ENCODE data around the gene CACUL1. TPM values are rescaled to one million over a fixed set of nuclear protein-coding genes. Genes with fewer than 3 reads are reported as not detected.

CACUL1 gene
- total and polyA plus RNA-seq, 4 donors, result 5.3 to 48.7 (median 23.9) TPM

DNA sequence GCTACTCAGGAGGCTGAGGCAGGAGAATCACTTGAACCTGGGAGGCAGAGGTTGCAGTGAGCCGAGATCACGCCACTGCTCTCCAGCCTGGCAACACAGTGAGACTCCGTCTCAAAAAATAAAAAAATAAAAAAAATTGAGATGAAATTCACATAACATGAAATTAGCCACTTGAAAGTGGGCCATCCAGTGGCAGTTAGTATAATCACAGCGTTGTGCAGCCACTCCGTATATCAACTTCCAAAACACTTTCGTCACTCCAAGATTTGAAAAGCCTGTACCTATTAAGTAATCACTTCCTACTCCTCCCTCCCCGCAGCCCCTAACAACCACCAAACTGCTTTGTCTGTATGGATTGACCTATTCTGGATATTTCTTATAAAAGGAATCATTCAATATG, 20.7 kb upstream of the CACUL1 start:
- WGBS, 2 donors, result 77 to 79% methylated on average over 7 of the region's 7 CpGs
- Histone ChIP-seq H3K36me3 (ENCODE audit: control insufficient read depth in 1 of 2, insufficient read depth in 2 of 2, low read length in 1 of 2) (no peaks in the 10 kb centered on the region), H3K4me3 (ENCODE audit: low read length in 2 of 2) (no peak overlapping the region), H3K27ac (ENCODE audit: low read depth in 1 of 2, low read length in 2 of 2) (no peak overlapping the region), H3K9me3 (ENCODE audit: control insufficient read depth, low read length) (peaks cover 2% of the 10 kb centered on the region), H3K4me1 (ENCODE audit: control insufficient read depth in 1 of 2, insufficient read depth in 2 of 2, low read length in 2 of 2) (no peaks in the 10 kb centered on the region), H3K27me3 (ENCODE audit: control insufficient read depth in 1 of 2, insufficient read depth in 2 of 2, low read length in 1 of 2) (peaks cover 0 to 2% of the 10 kb centered on the region in 2 donors)
- ATAC-seq (ENCODE audit: low FRiP score), result no peak
- intact Hi-C loops (cut with DNase I), result no loop called here
- no peak for DNase-seq

DNA sequence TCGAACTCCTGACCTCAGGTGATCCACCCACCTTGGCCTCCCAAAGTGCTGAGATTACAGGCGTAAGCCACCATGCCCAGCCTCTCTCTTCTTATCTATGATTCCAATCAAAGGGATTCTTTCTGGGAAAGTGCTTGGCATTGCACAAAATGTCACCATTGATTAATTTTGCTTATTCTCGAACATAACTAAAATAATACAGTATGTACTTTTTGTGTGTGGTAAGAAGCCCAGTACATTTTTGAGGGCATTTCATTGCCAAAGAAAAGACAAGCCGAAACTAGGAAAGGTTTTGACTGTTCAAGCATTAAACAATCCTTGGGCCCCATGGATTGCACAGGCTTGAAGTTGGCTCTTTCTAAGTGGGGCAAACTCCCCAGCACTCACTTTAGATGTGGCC, 18.3 kb upstream of the CACUL1 start:
- Histone ChIP-seq H3K36me3 (ENCODE audit: control insufficient read depth in 1 of 2, insufficient read depth in 2 of 2, low read length in 1 of 2) (no peaks in the 10 kb centered on the region), H3K9me3 (ENCODE audit: control insufficient read depth, low read length) (peaks cover 2% of the 10 kb centered on the region), H3K4me1 (ENCODE audit: control insufficient read depth in 1 of 2, insufficient read depth in 2 of 2, low read length in 2 of 2) (no peaks in the 10 kb centered on the region), H3K4me3 (ENCODE audit: low read length in 2 of 2) (no peak overlapping the region), H3K27me3 (ENCODE audit: control insufficient read depth in 1 of 2, insufficient read depth in 2 of 2, low read length in 1 of 2) (no peaks in the 10 kb centered on the region), H3K27ac (ENCODE audit: low read depth in 1 of 2, low read length in 2 of 2) (no peak overlapping the region)
- no peak for ATAC-seq (ENCODE audit: low FRiP score)
- no peak for DNase-seq
- 23 to 36% methylated on average over 4 of the region's 4 CpGs for WGBS, 2 donors
- intact Hi-C loops (cut with DNase I), result no loop called here

DNA sequence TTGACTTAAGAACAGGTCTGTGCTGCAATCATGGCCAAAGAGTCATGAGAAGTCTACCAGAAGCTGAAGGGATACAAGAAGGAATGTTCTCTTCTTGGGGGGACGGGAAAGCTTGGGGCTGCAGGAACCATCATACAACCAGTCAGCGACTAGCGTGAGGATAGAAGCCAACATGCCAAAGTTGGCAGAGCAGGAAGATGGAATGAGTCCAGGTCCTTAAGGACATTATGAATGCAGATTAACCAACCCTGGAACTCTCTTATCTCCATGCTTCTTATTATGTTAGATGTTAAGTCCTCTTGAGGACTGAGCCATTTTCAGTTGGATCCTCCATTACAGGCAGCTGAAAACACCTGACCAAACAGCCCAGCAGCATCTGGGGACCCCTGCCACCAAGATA, 17.2 kb upstream of the CACUL1 start:
- ATAC-seq (ENCODE audit: low FRiP score) (no peak), DNase-seq (no peak)
- H3K27me3 ChIP-seq (ENCODE audit: control insufficient read depth in 1 of 2, insufficient read depth in 2 of 2, low read length in 1 of 2), result no peaks in the 10 kb centered on the region
- H3K9me3 ChIP-seq (ENCODE audit: control insufficient read depth, low read length), result peaks cover 2% of the 10 kb centered on the region
- intact Hi-C loops (cut with DNase I), result no loop called here
- no peaks in the 10 kb centered on the region for H3K4me1 ChIP-seq (ENCODE audit: control insufficient read depth in 1 of 2, insufficient read depth in 2 of 2, low read length in 2 of 2)
- no peak overlapping the region for H3K4me3 ChIP-seq (ENCODE audit: low read length in 2 of 2)
- no peak overlapping the region for H3K27ac ChIP-seq (ENCODE audit: low read depth in 1 of 2, low read length in 2 of 2)
- 73 to 92% methylated on average over 3 of the region's 3 CpGs for WGBS, 2 donors
- no peaks in the 10 kb centered on the region for H3K36me3 ChIP-seq (ENCODE audit: control insufficient read depth in 1 of 2, insufficient read depth in 2 of 2, low read length in 1 of 2)

DNA sequence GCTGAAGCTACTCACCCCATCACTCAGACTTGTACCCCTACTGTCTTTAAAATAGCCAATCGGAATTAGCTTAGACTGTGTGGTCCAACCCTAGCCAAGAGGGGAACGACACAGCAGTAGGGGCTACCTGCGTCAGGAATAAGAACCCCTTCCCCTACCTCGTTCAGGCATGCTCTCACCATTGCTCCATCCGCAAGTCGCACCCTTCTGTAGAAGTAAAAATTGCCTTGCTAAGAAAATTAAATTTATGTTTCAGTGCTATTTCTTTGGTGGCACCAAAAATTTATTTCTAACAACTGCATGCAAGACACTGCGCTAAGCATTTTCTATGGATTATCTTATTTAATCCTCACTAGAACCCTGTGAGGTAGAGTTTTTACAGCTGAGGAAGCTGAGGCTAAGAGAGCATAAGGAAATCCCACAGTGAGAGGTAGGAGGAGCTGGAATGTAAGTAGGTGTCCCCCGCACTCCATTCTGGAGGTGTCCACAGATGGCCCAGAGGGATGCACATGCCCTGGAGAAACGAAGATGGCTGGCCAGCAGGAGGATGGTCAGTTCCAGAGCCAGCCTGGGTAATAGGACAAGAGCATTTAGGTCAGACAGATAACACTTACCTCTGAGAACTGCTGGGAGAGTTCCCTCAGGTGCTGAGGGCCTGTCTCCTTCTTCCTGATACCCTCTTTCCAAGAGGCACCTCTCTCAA, 15.3 kb upstream of the CACUL1 start:
- intact Hi-C loops (cut with DNase I), result no loop called here

DNA sequence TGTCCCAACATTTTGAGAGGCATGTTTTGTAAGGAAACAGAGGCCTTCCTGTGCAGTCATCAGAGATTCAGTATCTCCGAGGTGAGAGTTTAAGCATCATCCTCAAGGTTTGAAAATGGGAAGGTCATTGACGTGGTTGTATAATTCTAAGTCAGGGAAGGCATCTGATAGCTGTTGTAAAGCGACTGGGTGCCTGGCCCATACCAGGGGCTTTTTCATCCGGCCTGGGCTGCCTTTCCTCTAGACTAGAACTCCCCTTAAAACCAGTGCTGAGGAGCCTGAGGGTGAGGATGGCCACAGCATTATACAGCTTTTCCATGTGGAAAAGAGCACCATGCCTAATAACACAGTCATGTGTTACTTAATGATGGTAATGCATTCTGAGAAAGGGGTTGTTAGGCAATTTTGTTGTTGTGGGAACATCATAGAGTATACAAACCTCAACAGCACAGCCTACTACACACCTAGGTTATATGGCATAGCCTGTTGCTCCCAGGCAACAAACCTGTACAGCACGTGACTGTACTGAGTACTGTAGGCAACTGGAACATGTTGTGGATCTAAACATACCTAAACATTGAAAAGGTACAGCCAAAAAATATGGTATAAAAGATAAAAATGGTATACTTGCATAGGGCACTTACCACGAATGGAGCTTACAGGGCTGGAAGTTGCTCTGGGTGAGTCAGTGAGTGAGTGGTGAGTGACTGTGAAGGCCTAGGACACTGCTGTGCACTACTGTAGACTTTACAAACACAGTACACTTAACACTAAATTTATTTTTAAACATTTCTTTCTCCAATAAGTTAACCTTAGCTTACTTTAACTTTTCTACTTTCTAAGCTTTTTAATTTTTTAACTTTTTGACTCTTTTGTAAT, 13.5 kb upstream of the CACUL1 start:
- Histone ChIP-seq H3K9me3 (ENCODE audit: control insufficient read depth, low read length) (peaks cover 2% of the 10 kb centered on the region), H3K4me1 (ENCODE audit: control insufficient read depth in 1 of 2, insufficient read depth in 2 of 2, low read length in 2 of 2) (no peaks in the 10 kb centered on the region), H3K36me3 (ENCODE audit: control insufficient read depth in 1 of 2, insufficient read depth in 2 of 2, low read length in 1 of 2) (no peaks in the 10 kb centered on the region), H3K27ac (ENCODE audit: low read depth in 1 of 2, low read length in 2 of 2) (no peak overlapping the region), H3K4me3 (ENCODE audit: low read length in 2 of 2) (no peak overlapping the region), H3K27me3 (ENCODE audit: control insufficient read depth in 1 of 2, insufficient read depth in 2 of 2, low read length in 1 of 2) (no peaks in the 10 kb centered on the region)
- WGBS, 2 donors, result 81% methylated on average over 6 of the region's 6 CpGs
- intact Hi-C loops (cut with DNase I), result no loop called here
- no peak for DNase-seq
- ATAC-seq (ENCODE audit: low FRiP score), result no peak

More for the DNA sequence above, 15.3 kb upstream of the CACUL1 start:
- no peaks in the 10 kb centered on the region for H3K4me1 ChIP-seq (ENCODE audit: control insufficient read depth in 1 of 2, insufficient read depth in 2 of 2, low read length in 2 of 2)
- no peak overlapping the region for H3K27ac ChIP-seq (ENCODE audit: low read depth in 1 of 2, low read length in 2 of 2)
- no peaks in the 10 kb centered on the region for H3K36me3 ChIP-seq (ENCODE audit: control insufficient read depth in 1 of 2, insufficient read depth in 2 of 2, low read length in 1 of 2)
- no peak for DNase-seq
- no peak for ATAC-seq (ENCODE audit: low FRiP score)
- H3K4me3 ChIP-seq (ENCODE audit: low read length in 2 of 2), result no peak overlapping the region
- no peaks in the 10 kb centered on the region for H3K27me3 ChIP-seq (ENCODE audit: control insufficient read depth in 1 of 2, insufficient read depth in 2 of 2, low read length in 1 of 2)
- peaks cover 2% of the 10 kb centered on the region for H3K9me3 ChIP-seq (ENCODE audit: control insufficient read depth, low read length)
- WGBS, 2 donors, result 88 to 90% methylated on average over 9 of the region's 9 CpGs

DNA sequence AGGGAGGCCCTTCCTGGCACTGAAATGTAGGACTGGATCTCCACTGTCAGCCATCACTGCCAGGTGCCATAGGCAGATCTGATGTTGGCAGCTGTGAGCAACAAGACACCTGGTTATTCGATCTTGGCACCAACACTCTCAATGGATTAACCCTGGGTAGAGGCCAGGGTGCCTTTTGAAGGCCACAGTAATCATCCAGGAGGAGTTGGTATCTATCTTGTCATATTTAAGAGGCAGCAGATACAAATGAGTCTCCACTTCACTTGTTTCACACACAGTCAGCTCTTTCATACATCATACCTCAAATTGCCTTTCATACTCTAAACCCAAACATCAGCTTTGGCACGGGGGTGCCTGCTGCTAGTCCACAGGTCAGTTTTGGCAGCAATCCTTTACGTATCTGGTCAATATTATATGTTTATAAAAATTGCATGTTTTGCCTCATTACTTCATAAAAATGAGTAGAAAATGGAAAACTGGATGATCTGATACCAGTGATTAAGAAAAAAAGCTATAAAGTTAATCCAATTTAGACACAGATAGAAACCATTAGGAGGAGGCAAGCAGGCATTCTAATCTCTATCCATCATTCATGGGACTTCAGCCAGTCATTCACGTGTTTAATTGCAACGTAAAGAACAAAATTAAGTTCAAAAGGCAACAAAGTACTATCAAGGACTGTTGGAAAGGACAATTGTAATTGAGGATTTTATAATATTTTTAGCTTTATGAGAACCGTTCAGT, 12.7 kb upstream of the CACUL1 start:
- H3K4me1 ChIP-seq (ENCODE audit: control insufficient read depth in 1 of 2, insufficient read depth in 2 of 2, low read length in 2 of 2), result no peaks in the 10 kb centered on the region
- intact Hi-C loops (cut with DNase I), result no loop called here
- H3K4me3 ChIP-seq (ENCODE audit: low read length in 2 of 2), result no peak overlapping the region
- WGBS, 2 donors, result 71 to 74% methylated on average over 6 of the region's 6 CpGs
- ATAC-seq (ENCODE audit: low FRiP score) (no peak), DNase-seq (no peak)
- no peaks in the 10 kb centered on the region for H3K36me3 ChIP-seq (ENCODE audit: control insufficient read depth in 1 of 2, insufficient read depth in 2 of 2, low read length in 1 of 2)
- H3K9me3 ChIP-seq (ENCODE audit: control insufficient read depth, low read length), result peaks cover 2% of the 10 kb centered on the region
- no peaks in the 10 kb centered on the region for H3K27me3 ChIP-seq (ENCODE audit: control insufficient read depth in 1 of 2, insufficient read depth in 2 of 2, low read length in 1 of 2)
- H3K27ac ChIP-seq (ENCODE audit: low read depth in 1 of 2, low read length in 2 of 2), result no peak overlapping the region

DNA sequence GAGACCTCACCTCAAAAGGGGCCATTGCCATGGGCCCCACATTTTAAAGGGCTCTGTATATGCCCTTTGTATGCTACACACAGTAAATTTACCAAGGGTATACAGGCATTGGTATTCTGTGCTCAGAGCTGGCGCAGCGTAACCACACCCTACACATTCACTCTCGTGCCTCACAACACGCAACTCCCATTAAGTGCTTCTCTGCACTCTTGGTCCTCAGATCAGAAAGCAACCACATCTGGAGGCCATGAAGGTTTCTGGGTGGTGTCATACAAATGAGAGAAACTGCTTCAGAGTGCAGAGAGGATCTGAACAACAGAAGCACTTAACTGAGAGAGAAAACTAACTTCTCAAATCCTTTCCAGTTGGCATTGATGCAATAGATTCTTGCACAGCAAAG, 9.4 kb upstream of the CACUL1 start:
- intact Hi-C loops (cut with DNase I), result no loop called here
- Histone ChIP-seq H3K4me3 (ENCODE audit: low read length in 2 of 2) (no peak overlapping the region), H3K36me3 (ENCODE audit: control insufficient read depth in 1 of 2, insufficient read depth in 2 of 2, low read length in 1 of 2) (no peaks in the 10 kb centered on the region), H3K27ac (ENCODE audit: low read depth in 1 of 2, low read length in 2 of 2) (no peak overlapping the region), H3K4me1 (ENCODE audit: control insufficient read depth in 1 of 2, insufficient read depth in 2 of 2, low read length in 2 of 2) (no peaks in the 10 kb centered on the region), H3K9me3 (ENCODE audit: control insufficient read depth, low read length) (no peaks in the 10 kb centered on the region), H3K27me3 (ENCODE audit: control insufficient read depth in 1 of 2, insufficient read depth in 2 of 2, low read length in 1 of 2) (no peaks in the 10 kb centered on the region)
- 89 to 92% methylated on average over 4 of the region's 4 CpGs for WGBS, 2 donors
- no peak for DNase-seq
- no peak for ATAC-seq (ENCODE audit: low FRiP score)

DNA sequence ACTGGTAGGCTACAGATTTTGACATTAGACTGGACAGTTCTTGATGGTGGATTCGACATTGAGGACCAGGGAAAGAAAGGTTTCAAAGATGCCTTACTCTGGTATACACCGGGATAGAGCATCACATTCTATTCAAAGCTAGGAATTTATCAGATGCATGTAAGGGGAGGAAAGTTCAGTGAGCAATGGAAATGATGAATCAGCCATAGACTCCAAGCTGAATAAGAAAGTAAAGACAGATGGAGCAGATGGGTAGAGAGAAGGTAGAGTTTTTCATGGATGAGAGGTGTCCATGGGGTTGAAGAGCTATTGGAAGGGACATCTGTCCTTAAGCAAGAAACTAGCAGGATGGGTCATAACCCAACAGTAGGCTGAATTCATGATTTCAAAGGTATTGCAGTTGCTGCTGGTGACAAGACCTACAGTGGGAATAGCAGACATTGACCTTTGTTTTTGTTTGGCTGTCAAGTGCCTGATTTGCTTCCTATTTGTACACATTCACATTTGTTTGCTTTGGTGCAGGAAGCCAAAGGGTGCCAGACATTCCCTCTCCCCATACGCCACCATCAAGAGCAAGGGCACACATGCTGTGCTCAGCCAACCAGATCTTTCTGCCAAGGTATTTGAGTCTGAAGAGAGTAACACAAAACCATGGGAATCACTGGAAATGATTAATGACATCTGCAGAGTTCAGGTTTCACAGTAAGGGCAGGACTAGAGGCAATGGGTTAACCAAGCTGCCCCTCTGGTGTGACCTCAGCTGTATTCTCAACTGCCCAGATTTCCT, 8.6 kb upstream of the CACUL1 start:
- 80 to 86% methylated on average over 3 of the region's 3 CpGs for WGBS, 2 donors
- H3K9me3 ChIP-seq (ENCODE audit: control insufficient read depth, low read length), result no peaks in the 10 kb centered on the region
- H3K27ac ChIP-seq (ENCODE audit: low read depth in 1 of 2, low read length in 2 of 2), result no peak overlapping the region
- DNase-seq (no peak), ATAC-seq (ENCODE audit: low FRiP score) (no peak)
- intact Hi-C loops (cut with DNase I), result no loop called here
- no peaks in the 10 kb centered on the region for H3K36me3 ChIP-seq (ENCODE audit: control insufficient read depth in 1 of 2, insufficient read depth in 2 of 2, low read length in 1 of 2)
- H3K4me3 ChIP-seq (ENCODE audit: low read length in 2 of 2), result no peak overlapping the region
- no peaks in the 10 kb centered on the region for H3K27me3 ChIP-seq (ENCODE audit: control insufficient read depth in 1 of 2, insufficient read depth in 2 of 2, low read length in 1 of 2)
- no peaks in the 10 kb centered on the region for H3K4me1 ChIP-seq (ENCODE audit: control insufficient read depth in 1 of 2, insufficient read depth in 2 of 2, low read length in 2 of 2)
